HAP-1 (cell line): ENCODE data around the gene TNS3.
"Not testable (repeated sequence)": the region's sequence is repeated elsewhere in the genome, so short reads cannot be mapped to it uniquely, and the experiment has no call there.

Source experiments
- DNase-seq, 2 experiments: peaks; one replicate each; pipeline ENCODE4 v3.0.0-alpha.2; 2016 to 2020; ENCODE audit warnings: low spot score in 2 of 2
- H3K27me3 ChIP-seq: fragments of 250-450 bp; sonication (Bioruptor Pico); 2 replicates; pipeline ENCODE4 v1.5.1; 2020; ENCODE audit warnings: low read depth, mild to moderate bottlenecking, moderate library complexity
- H3K36me3 ChIP-seq: fragments of 250-450 bp; sonication (Bioruptor Pico); replicated peaks from 2 replicates; pipeline ENCODE4 v1.5.1; 2020; ENCODE audit warnings: mild to moderate bottlenecking
- H3K4me1 ChIP-seq: fragments of 250-450 bp; sonication (Bioruptor Pico); 2 replicates; pipeline ENCODE4 v1.5.1; 2020; ENCODE audit warnings: mild to moderate bottlenecking
- H3K4me3 ChIP-seq: fragments of 250-450 bp; sonication (Bioruptor Pico); 2 replicates; pipeline ENCODE4 v1.5.1; 2020; ENCODE audit warnings: mild to moderate bottlenecking, moderate library complexity
- H3K9me3 ChIP-seq: fragments of 250-450 bp; sonication (Bioruptor Pico); 2 replicates; pipeline ENCODE4 v1.5.1; 2020; ENCODE audit warnings: mild to moderate bottlenecking, moderate library complexity
- in situ Hi-C: fragments of 300-500 bp; cut with MboI; formaldehyde crosslinking; loops from 3 replicates; pipeline ENCODE4 v1.14.3; 2020; ENCODE audit warnings: low sequenced_read_pairs, inconsistent platforms, mixed read lengths

Gene TNS3

GRCh38 chr7:47264021-47264651 is 317.8 kb downstream of the TNS3 start:
- Histone ChIP-seq H3K27me3 (no peaks in the 10 kb centered on the region), H3K4me1 (peaks cover 2% of the 10 kb centered on the region; the same call in 1 of the 2 replicates), H3K36me3 (no peaks in the 10 kb centered on the region), H3K4me3 (no peak overlapping the region), H3K9me3 (no peaks in the 10 kb centered on the region)
- in situ Hi-C loops, result loop anchor here (5.0 to 25.0 kb wide), 3 partner anchors 558 to 848 kb away; partner anchors contain the start of gene PKD1L1
- no peak for DNase-seq

- H3K4me3 ChIP-seq, result no peak overlapping the region
- in situ Hi-C loops, result loop anchor here (5.0 to 25.0 kb wide), 3 partner anchors 559 to 849 kb away; partner anchors contain the start of gene PKD1L1
- no peaks in the 10 kb centered on the region for H3K9me3 ChIP-seq
- H3K36me3 ChIP-seq, result no peaks in the 10 kb centered on the region
- H3K4me1 ChIP-seq, result peaks cover 2% of the 10 kb centered on the region; the same call in 1 of the 2 replicates
- DNase-seq, result no peak
- H3K27me3 ChIP-seq, result no peaks in the 10 kb centered on the region
Observed at GRCh38 chr7:47262881-47263280, 319.0 kb downstream of the TNS3 start.

- H3K9me3 ChIP-seq, H3K27me3 ChIP-seq, H3K36me3 ChIP-seq, H3K4me3 ChIP-seq, DNase-seq, H3K4me1 ChIP-seq: not testable (repeated sequence)
- in situ Hi-C loops, result loop anchor here (5.0 to 25.0 kb wide), 3 partner anchors 560 to 850 kb away; partner anchors contain the start of gene PKD1L1
Observed at GRCh38 chr7:47262160-47262559, 319.8 kb downstream of the TNS3 start.

- Histone ChIP-seq H3K36me3 (no peaks in the 10 kb centered on the region), H3K4me1 (no peaks in the 10 kb centered on the region), H3K4me3 (no peak overlapping the region), H3K27me3 (no peaks in the 10 kb centered on the region), H3K9me3 (no peaks in the 10 kb centered on the region)
- in situ Hi-C loops, result loop anchor here (5.0 to 25.0 kb wide), 3 partner anchors 562 to 852 kb away; partner anchors contain the start of gene PKD1L1
- no peak for DNase-seq
Observed at GRCh38 chr7:47260270-47260669, 321.6 kb downstream of the TNS3 start.

- no peak for DNase-seq
- in situ Hi-C loops, result loop anchor here (5.0 to 25.0 kb wide), 3 partner anchors 563 to 853 kb away; partner anchors contain the start of gene PKD1L1
- Histone ChIP-seq H3K4me1 (no peaks in the 10 kb centered on the region), H3K27me3 (no peaks in the 10 kb centered on the region), H3K36me3 (no peaks in the 10 kb centered on the region), H3K9me3 (no peaks in the 10 kb centered on the region), H3K4me3 (no peak overlapping the region)
Observed at GRCh38 chr7:47259682-47260081, 322.2 kb downstream of the TNS3 start.

- DNase-seq, result no peak
- Histone ChIP-seq H3K36me3 (no peaks in the 10 kb centered on the region), H3K27me3 (no peaks in the 10 kb centered on the region), H3K9me3 (no peaks in the 10 kb centered on the region), H3K4me1 (peaks cover 3% of the 10 kb centered on the region), H3K4me3 (no peak overlapping the region)
- in situ Hi-C loops, result loop anchor here (25.0 kb wide), 2 partner anchors 679 to 854 kb away; partner anchors contain the start of gene PKD1L1
Observed at GRCh38 chr7:47258798-47259197, 323.1 kb downstream of the TNS3 start.

GRCh38 chr7:47256016-47256415 is 325.9 kb downstream of the TNS3 start:
- Histone ChIP-seq H3K27me3 (no peaks in the 10 kb centered on the region), H3K4me1 (peaks cover 5% of the 10 kb centered on the region), H3K9me3 (no peaks in the 10 kb centered on the region), H3K4me3 (no peak overlapping the region), H3K36me3 (no peaks in the 10 kb centered on the region)
- DNase-seq, result no peak
- in situ Hi-C loops, result loop anchor here (25.0 kb wide), 2 partner anchors 681 to 856 kb away; partner anchors contain the start of gene PKD1L1

- Histone ChIP-seq H3K27me3 (no peaks in the 10 kb centered on the region), H3K4me1 (peaks cover 5% of the 10 kb centered on the region), H3K4me3 (no peak overlapping the region), H3K9me3 (no peaks in the 10 kb centered on the region), H3K36me3 (no peaks in the 10 kb centered on the region)
- in situ Hi-C loops, result loop anchor here (25.0 kb wide), 2 partner anchors 682 to 857 kb away; partner anchors contain the start of gene PKD1L1
- DNase-seq, result no peak
Observed at GRCh38 chr7:47255441-47255840, 326.5 kb downstream of the TNS3 start.

- Histone ChIP-seq H3K4me1 (peaks cover 5% of the 10 kb centered on the region), H3K27me3 (no peaks in the 10 kb centered on the region), H3K4me3 (no peak overlapping the region), H3K36me3 (no peaks in the 10 kb centered on the region), H3K9me3 (no peaks in the 10 kb centered on the region)
- in situ Hi-C loops, result loop anchor here (25.0 kb wide), 2 partner anchors 682 to 857 kb away; partner anchors contain the start of gene PKD1L1
- DNase-seq, result no peak
Observed at GRCh38 chr7:47255007-47255406, 326.9 kb downstream of the TNS3 start.

GRCh38 chr7:47254081-47254977 is 327.6 kb downstream of the TNS3 start:
- in situ Hi-C loops, result loop anchor here (25.0 kb wide), 2 partner anchors 683 to 858 kb away; partner anchors contain the start of gene PKD1L1
- DNase-seq, result peak; percentile 28 to 84
- H3K36me3 ChIP-seq, result no peaks in the 10 kb centered on the region
- H3K4me1 ChIP-seq, result peaks cover 5% of the 10 kb centered on the region
- no peaks in the 10 kb centered on the region; the same call in 1 of the 2 replicates for H3K27me3 ChIP-seq
- no peaks in the 10 kb centered on the region for H3K9me3 ChIP-seq
- peak overlapping the region; percentile 45 for H3K4me3 ChIP-seq

- Histone ChIP-seq H3K36me3 (no peaks in the 10 kb centered on the region), H3K9me3 (no peaks in the 10 kb centered on the region), H3K27me3 (no peaks in the 10 kb centered on the region; the same call in 1 of the 2 replicates), H3K4me3 (peak overlapping the region; percentile 45), H3K4me1 (peaks cover 5% of the 10 kb centered on the region)
- DNase-seq, result no peak
- in situ Hi-C loops, result loop anchor here (25.0 kb wide), 2 partner anchors 684 to 859 kb away; partner anchors contain the start of gene PKD1L1
Observed at GRCh38 chr7:47253650-47254080, 328.2 kb downstream of the TNS3 start.

- H3K9me3 ChIP-seq, result no peaks in the 10 kb centered on the region
- no peaks in the 10 kb centered on the region; the same call in 1 of the 2 replicates for H3K27me3 ChIP-seq
- H3K36me3 ChIP-seq, result no peaks in the 10 kb centered on the region
- no peak for DNase-seq
- no peak overlapping the region for H3K4me3 ChIP-seq
- in situ Hi-C loops, result loop anchor here (25.0 kb wide), 2 partner anchors 685 to 860 kb away; partner anchors contain the start of gene PKD1L1
- H3K4me1 ChIP-seq, result peaks cover 5% of the 10 kb centered on the region
Observed at GRCh38 chr7:47252675-47253074, 329.2 kb downstream of the TNS3 start.

GRCh38 chr7:47249361-47249760 is 332.6 kb downstream of the TNS3 start:
- no peaks in the 10 kb centered on the region for H3K9me3 ChIP-seq
- no peak for DNase-seq
- no peaks in the 10 kb centered on the region; the same call in 1 of the 2 replicates for H3K27me3 ChIP-seq
- H3K36me3 ChIP-seq, result no peaks in the 10 kb centered on the region
- H3K4me3 ChIP-seq, result no peak overlapping the region
- H3K4me1 ChIP-seq, result peaks cover 5% of the 10 kb centered on the region
- in situ Hi-C loops, result no loop called here
